Measurements from ENCODE around the gene PLA2G4D.

- TF ChIP-seq, protein P1, sequence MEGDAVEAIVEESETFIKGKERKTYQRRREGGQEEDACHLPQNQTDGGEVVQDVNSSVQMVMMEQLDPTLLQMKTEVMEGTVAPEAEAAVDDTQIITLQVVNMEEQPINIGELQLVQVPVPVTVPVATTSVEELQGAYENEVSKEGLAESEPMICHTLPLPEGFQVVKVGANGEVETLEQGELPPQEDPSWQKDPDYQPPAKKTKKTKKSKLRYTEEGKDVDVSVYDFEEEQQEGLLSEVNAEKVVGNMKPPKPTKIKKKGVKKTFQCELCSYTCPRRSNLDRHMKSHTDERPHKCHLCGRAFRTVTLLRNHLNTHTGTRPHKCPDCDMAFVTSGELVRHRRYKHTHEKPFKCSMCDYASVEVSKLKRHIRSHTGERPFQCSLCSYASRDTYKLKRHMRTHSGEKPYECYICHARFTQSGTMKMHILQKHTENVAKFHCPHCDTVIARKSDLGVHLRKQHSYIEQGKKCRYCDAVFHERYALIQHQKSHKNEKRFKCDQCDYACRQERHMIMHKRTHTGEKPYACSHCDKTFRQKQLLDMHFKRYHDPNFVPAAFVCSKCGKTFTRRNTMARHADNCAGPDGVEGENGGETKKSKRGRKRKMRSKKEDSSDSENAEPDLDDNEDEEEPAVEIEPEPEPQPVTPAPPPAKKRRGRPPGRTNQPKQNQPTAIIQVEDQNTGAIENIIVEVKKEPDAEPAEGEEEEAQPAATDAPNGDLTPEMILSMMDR (IDR thresholded peaks at IDR 0.05; ENCODE audit: low read length) = no peak
- TF ChIP-seq EZH2 (optimal IDR thresholded peaks at IDR 0.05; ENCODE audit: low read depth, low read length) = no peak
Observed at GRCh38 chr15:42118650-42119445, 24.5 kb upstream of the PLA2G4D start.
